Stimulated activated CD4-positive, alpha-beta T cell treated with anti-CD3 and anti-CD28 coated beads, Interleukin-1b, Interleukin-23, amount 100 ng/mL, for 4 hours (primary cell): ENCODE results near the gene TMEM271.

ENCODE experiments used
- DNase-seq, 2 donors: peaks; one replicate each; pipeline ENCODE4 v3.0.0-alpha.2; 2020; ENCODE audit warnings: low read depth in 2 of 2

TMEM271 gene

DNA sequence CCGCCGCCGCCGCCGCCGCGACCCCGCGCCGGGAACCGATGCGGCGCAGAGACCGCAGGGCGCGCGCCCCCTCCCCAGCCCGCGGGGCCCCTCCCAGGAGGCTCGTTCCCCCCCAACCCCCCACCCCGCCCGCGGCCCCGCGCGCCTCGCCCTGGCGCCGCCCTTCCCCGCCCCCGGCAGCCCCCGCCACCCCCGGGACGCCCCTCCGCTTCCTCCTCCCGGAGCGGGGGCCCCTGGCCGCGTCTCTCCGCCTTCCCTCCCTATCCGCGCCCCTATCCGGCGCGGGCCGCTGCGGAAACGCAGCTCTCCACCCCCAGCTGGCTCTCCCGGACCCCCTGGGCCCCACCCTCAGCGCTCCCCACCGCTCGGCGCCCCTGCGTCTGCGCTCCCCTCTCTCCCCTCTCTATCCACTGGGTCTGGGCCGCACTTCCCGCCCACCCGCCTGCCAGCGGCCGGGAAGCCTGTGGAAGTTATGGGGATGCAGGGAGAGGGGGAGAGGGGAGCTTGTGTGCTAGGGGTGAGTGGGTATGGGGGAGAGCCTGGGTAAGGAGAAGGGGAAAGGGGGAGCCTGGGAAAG lies at the start of gene TMEM271:
Gene TMEM271 (minus strand): TSS at position 51 of the 577 bp plus-strand sequence. CDS start 233 bp downstream, outside the sequence.
- DNase-seq, result no peak

DNA sequence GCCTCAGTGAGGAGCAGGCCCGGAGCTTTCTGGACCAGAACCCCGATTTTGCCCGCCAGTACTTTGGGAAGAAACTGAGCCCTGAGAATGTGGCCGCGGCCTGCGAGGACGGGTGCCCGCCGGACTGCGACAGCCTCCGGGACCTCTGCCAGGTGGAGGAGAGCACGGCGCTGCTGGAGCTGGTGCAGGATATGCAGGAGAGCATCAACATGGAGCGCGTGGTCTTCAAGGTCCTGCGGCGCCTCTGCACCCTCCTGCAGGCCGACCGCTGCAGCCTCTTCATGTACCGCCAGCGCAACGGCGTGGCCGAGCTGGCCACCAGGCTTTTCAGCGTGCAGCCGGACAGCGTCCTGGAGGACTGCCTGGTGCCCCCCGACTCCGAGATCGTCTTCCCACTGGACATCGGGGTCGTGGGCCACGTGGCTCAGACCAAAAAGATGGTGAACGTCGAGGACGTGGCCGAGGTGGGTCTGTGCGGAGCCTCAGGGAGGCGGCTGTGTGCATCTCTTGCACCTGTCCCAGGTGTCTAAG lies 49.6 kb upstream of the TMEM271 start:
- DNase-seq, result no peak

DNA sequence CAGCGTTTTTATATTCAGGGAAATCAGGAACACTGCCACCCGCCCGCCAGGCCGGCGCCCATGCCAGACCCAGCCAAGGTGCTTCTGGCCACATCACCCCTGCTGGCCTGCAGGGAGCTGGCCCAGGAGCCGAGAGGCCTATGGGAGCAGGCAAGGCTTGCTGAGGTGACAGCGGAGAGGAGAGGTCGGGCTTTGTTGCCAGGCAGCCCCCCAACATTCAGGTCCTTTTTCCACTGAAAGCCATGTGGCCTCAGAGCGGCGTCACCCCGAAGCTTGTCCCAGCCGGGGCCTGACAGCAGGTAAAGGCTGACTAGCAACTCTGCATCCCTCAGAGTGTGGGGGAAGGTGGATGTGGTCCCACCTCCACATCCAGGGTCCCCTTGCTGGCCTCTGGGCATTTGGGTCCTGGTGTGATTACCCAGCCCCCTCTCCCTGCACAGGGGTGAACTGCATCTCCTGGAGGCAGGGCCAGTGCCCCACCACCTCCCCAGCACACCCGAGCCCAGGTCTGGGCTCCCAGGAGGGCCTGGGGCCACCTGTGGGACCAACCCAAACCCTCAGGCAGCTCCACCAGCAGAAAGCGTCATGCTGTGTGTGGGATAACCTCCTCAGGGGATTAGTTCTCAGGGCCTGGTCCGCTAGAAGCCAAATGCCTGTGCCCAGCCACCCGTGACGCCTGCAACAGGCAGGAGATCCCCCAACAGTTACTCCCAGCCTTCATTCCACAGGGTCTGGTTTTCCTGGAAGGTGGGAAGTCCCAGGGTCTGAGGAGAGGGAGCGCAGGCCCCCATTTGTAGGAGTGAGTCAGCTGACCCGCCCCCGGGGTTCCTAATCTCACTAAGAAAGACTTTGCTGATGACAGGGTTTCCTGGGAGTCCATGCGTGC lies 48.9 kb upstream of the TMEM271 start, which contains the start of gene PDE6B:
Gene PDE6B (plus strand): TSS at position 869 of the 886 bp plus-strand sequence. CDS start 54 bp downstream, outside the sequence.
- DNase-seq, result no peak

DNA sequence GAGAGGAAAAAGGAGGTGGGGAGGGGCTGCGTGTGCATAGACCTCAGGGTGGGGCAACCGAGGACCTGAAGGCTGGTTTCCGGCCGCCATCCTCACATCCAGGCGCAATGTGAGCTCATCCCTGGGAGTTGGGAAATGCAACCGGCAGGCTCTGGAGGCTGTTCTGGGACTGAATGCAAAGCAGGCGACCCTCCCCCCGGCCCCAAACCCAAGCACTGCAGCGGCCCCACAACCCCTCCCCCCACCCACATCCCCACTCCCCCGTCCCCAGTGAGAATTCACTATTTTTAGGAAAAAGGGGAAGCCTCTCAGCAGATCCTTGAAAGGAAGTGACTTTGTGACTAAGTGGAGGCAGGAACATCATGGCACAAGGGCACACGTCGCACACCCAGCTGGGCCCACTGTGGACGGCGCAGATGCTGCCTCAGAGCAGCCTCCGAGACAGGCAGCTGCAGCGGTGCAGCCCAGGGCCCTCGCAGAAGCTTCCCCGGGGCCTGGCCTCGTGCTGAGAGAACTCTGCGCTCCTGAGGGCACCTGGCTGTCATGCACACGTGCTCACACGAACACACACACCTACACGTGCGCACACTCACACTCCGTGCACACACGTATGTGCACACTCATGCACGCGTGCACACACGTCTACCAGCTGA lies 47.9 kb upstream of the TMEM271 start:
- no peak for DNase-seq

DNA sequence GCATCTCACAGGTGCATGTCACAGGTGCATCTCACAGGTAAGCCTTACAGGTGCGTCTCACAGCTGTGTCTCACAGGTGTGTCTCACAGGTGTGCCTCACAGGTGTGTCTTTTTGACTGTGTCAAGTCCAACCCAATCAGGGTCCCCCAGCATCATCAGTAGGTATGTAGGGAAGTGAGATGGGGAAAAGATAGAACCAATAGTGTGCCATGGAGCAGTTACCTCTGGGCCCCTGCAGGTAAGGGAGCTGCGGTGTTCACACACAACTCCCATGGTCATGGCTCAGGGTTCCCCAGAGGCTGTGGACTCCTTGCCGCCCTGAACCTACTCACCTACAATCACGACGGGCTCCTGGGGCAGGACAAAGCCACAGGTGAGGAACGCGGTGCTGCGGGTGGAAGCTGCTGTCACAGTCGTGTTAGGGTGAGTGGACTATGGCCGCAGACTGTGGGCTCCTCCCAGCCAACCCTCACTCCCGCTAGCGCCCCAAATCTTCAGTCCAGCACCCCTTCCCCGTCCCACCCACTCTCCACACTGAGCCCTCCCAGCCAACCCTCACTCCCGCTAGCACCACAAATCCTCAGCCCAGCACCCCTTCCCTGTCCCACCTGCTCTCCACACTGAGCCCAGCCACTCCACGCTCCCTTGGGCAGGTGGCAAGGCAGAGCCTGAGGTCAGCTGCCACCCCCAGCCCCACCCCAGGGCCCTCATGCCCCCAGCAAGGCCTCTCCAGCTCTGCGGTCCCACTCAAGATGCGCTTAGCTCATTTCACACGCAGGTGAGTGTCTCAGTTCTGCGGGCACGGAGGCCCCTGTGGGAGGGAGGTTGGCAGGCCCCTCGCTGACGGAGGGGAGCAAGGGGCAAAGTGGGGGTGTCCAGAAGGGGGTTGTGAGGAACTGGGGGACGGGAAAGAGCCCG lies 47.2 kb upstream of the TMEM271 start:
- DNase-seq, result no peak

DNA sequence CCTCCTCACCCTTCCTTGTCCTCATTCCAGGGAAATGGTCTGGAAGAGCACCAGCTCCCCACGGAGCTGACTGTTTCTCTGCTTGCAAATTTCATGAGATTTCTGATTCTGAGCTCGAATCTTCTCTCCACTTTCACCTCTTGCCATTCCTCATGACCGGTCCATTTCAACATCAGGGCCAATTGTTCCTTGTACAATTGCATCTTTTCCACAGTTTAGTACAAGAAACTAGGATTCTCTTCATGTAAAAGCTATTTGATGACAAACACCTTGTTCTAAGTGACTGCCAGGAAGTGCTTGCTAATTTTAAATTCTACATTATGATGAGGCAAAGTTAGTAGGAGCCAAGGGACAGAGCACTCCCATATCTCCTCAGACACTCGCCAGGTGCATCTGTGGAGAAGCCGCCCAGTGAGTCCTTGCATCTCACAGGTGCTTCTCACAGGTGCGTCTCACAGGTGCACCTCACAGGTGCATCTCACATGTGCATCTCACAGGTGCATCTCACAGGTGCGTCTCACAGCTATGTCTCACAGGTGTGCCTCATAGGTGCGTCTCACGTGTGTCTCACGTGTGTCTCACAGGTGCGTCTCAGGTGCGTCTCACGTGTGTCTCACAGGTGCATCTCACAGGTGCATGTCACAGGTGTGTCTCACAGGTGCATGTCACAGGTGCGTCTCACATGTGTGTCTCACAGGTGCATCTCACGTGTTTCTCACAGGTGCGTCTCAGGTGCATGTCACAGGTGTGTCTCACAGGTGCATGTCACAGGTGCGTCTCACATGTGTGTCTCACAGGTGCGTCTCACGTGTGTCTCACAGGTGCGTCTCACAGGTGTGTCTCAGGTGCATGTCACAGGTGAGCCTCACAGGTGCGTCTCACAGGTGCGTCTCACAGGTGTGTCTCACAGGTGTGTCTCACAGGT lies 46.2 kb upstream of the TMEM271 start:
- no peak for DNase-seq

GRCh38 chr4:621296-622070 lies 45.4 kb upstream of the TMEM271 start:
- DNase-seq, result no peak

- no peak for DNase-seq
These were observed 44.8 kb upstream of the TMEM271 start for GRCh38 chr4:620851-621261.

GRCh38 chr4:620201-620600 lies 44.1 kb upstream of the TMEM271 start:
- DNase-seq, result no peak

GRCh38 chr4:617644-618641 lies 41.8 kb upstream of the TMEM271 start:
- no peak for DNase-seq

GRCh38 chr4:616911-617643 lies 41.0 kb upstream of the TMEM271 start:
- DNase-seq, result no peak

DNA sequence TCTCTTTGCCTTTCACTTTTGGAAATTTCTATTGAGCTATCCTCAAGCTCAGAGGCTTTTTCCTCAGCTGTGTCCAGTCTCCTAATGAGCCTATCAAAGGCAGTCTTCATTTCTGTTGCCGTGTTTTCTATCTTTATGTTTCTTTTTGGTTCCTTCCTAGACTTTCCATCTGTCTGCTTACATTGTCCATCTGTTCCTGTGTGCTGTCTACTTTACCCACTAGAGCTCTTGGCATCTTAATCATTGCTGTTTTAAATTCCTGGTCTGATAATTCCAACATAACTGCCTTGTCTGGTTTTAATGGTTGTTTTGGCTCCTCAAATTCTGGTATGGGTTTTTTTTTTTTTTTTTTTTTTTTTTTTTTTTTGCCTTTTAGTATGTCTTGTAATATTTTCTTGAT lies 40.0 kb upstream of the TMEM271 start:
- no peak for DNase-seq

- no peak for DNase-seq
These were observed 37.0 kb upstream of the TMEM271 start for GRCh38 chr4:613126-613525.

GRCh38 chr4:612749-613125 lies 36.6 kb upstream of the TMEM271 start:
- no peak for DNase-seq

- no peak for DNase-seq
These were observed 36.1 kb upstream of the TMEM271 start for GRCh38 chr4:612052-612748.

DNA sequence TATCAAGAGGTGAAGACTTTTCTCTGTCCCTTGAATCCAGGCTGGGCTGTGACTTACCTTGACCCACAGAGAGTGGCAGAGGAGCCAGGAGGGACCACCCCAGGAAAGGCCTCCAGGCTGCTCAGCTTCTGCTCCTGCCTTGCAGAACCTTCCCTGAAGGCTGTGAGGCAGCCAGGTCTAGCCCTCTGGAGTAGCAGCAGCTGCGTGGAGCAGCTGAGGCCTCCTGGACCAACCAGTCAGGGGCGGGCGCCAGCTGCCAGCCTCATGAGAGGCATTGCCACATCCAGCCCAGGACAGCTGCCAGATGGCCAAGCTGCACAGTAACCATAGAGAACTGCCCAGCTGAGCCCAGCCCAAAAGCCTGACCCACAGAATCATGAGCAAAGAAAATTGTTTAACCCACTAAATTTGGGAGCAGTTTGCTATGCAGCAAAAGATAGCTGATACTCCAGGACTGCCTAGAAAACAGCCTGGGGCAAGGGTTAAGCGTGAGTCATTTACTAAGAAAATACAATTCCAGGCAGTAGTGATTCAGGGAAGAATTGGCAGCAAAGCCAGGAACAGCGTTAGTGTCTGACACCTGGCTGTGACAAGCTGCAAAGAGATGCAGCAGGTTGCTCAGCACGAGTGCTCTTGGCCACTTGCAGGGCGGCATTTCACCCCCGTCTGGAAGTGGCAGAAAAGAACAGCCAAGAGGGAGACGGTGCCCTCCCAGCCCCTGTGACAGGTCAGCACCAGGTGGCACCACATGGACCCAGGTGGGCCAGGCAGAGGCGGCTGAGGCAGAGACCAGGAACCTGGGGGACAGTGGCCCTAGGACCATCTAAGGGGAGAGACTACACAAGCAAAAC lies 34.5 kb upstream of the TMEM271 start:
- DNase-seq, result no peak
